Measurements from ENCODE around the gene CASP5. TPM values are rescaled to one million over a fixed set of nuclear protein-coding genes. Genes with fewer than 3 reads are reported as not detected.

Gene CASP5
- 0.50 and 1.0 TPM in 2 replicates for total RNA-seq

DNA sequence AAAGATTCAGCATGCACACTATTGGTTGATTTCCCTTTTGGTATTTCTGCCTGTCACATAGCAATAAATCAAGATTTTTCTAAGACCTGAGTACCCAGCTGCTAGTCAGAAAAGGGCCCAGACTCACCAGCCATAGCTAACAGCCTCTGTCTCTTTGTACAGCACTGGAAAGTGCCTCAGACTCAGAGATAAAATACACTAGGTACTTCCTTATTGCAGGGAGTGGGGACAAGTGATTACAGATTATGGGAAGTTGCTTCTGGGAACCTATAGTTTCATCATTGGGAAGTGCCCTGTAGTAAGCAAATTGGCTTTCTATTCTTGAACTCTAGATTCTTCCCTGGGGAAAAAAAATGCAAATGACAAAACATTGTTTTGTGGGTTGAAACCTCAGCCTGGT, at the start of gene CASP5:
Gene CASP5, minus strand, starts transcription at position 166 of the 400 bp plus-strand sequence. Its CDS starts 32 bp downstream, at position 134.

DNA sequence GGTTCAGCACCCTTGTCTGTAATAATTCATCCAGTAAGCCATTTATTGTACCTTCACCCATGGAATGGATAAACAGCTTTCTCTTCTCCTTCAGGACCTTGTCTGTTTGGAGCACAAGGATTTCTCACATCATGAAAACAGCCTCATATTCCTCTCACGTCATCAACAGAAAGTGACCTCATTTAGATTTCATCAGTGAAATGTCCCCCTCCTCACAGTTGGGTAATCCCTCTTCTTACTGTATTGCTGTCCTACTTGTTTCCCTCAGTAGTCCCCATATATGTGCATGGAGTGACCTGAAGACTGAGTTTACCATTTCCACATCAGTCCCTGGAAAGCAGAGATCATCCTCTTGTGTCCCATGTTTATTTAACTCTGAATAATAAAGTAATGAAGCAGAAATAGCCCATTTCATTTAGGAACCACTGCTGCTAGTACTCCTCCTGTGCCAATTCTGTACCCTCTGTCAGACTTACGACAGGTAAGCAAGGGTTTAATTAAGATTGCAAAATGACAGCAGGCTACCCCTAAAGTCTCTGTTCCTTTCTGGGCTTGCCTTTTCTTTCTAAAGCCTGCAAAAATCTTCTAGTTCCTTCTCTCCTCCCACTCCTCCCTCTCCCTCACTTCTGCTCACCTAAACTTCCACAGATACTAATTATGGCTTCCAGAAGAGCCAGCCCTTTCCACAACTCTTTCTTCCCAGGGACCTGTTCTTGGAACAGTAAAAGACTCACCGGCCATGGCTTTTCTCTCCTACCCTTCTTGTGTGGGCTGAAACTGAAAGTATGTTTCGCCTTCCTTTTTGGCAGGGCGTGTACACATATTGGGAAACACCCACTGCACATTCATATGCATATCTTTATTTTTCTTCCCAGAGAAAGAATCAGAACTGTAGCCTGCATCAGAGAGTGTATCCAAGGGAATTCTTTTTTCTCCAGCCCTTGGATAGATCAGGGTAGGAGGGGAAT, 21.9 kb upstream of the CASP5 start, which contains the start of gene CARD16:
Gene CARD16, minus strand, starts transcription at position 779 of the 968 bp plus-strand sequence. Its CDS starts 38 bp downstream, at position 741.

DNA sequence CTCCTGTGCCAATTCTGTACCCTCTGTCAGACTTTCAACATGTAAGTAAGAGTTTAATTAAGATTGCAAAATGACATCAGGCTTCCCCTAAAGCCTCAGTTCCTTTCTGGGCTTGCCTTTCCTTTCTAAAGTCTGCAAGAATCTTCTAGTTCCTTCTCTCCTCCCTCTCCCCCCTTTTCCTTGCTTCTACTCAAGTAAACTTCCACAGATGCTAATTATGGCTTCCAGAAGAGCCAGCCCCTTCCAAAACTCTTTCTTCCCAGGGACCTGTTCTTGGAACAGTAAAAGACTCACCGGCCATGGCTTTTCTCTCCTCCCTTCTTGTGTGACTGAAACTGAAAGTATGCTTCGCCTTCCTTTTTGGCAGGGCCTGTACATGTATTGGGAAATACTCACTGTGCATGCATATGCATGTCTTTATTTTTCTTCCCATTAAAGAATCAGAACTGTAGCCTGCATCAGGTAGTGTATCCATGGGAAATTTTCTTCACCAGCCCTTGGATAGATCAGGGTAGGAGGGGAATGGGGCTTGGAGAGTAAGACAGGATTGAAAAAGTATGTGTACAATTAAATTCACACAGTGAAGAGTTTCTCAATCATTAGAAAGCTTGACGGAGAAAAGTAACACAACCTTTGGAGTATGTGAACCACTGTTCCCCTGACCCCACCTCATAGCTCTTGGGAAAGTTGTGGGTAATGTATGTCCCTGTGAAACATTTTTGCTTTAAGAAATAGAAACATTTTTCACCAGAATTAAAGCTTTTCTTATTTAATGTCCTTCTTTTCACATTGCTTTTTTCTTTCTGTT, 12.0 kb upstream of the CASP5 start, which contains the start of gene CASP1:
Gene CASP1, minus strand, starts transcription at position 332 of the 808 bp plus-strand sequence. Its CDS starts 31 bp downstream, at position 301.

DNA sequence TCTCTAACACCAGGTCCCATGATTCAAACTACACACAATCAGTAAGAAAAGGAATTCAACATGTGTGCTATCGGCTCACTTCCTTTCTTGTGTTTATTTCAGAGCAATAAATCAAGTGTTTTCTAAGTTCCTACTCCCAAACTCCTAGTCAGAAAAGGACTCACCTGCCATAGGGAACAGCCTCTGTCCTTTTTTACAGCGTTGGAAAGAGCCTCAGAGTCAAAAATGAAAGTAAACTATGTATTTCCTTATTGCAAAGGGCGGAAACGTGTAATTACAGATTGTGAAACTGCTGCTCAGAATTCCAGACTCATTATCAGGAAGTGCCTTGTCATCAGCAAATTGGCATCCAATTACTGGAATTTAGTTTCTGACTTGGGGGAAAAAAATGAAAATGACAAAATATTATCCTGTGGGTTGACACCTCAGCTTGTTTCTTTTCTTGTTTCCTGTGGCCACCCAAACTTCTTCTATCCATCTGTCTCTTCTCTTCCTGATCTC, 54.6 kb downstream of the CASP5 start, which contains the start of gene CASP4:
Gene CASP4, minus strand, starts transcription at position 220 of the 501 bp plus-strand sequence. Its CDS starts 49 bp downstream, at position 171.

Other genes with a start within 250 kb of the CASP5 start
- gene CASP12, start 124.7 kb downstream of the CASP5 start, total RNA-seq, result not detected in 2 replicates
- gene CASP4, start 54.6 kb downstream of the CASP5 start, total RNA-seq, result 168 and 201 TPM in 2 replicates
- 29.7 and 77.0 TPM in 2 replicates for gene CASP1, start 12.0 kb upstream of the CASP5 start, total RNA-seq
- gene CARD16, start 22.2 kb upstream of the CASP5 start, total RNA-seq, result 1.4 and 13.2 TPM in 2 replicates
- 1.0 TPM in 1 of 2 replicates, not detected in the other for gene CARD18, start 116.6 kb upstream of the CASP5 start, total RNA-seq

All from nasal cavity respiratory epithelium epithelial cell of viscerocranial mucosa (primary cell).